HG02840 (cell line): Measurements from ENCODE around the gene TOR3A.
"Not testable (repeated sequence)": the region's sequence is repeated elsewhere in the genome, so short reads cannot be mapped to it uniquely, and the experiment has no call there.

Experiments used
- ATAC-seq: cut with Tn5 transposase; IDR thresholded peaks from one replicate; pipeline ENCODE4 v1.9.1; 2021; ENCODE audit warnings: mild to moderate bottlenecking, moderate library complexity, moderate number of reproducible peaks; ENCODE audit not compliant: unreplicated experiment, low FRiP score

Gene TOR3A

GRCh38 chr1:179104611-179105250 lies 22.9 kb downstream of the TOR3A start:
- no peak for ATAC-seq

GRCh38 chr1:179105393-179105792 lies 23.5 kb downstream of the TOR3A start:
- no peak for ATAC-seq

GRCh38 chr1:179107706-179108629 lies 26.1 kb downstream of the TOR3A start:
- ATAC-seq = no peak

- no peak for ATAC-seq
Measured at GRCh38 chr1:179108644-179109043, 26.8 kb downstream of the TOR3A start.

- ATAC-seq = no peak
Measured at GRCh38 chr1:179115181-179115580, 33.3 kb downstream of the TOR3A start.

- ATAC-seq = no peak
Measured at GRCh38 chr1:179119513-179119912, 37.6 kb downstream of the TOR3A start.

GRCh38 chr1:179120736-179121135 lies 38.9 kb downstream of the TOR3A start:
- no peak for ATAC-seq

GRCh38 chr1:179121159-179121938 lies 39.5 kb downstream of the TOR3A start:
- ATAC-seq = no peak

- no peak for ATAC-seq
Measured at GRCh38 chr1:179124873-179125272, 43.0 kb downstream of the TOR3A start.

GRCh38 chr1:179126338-179127060 lies 44.6 kb downstream of the TOR3A start:
- no peak for ATAC-seq

- ATAC-seq = no peak
Measured at GRCh38 chr1:179127163-179127895, 45.5 kb downstream of the TOR3A start.

- ATAC-seq = no peak
Measured at GRCh38 chr1:179128520-179128919, 46.6 kb downstream of the TOR3A start.

- peak; percentile 98 for ATAC-seq
Measured at GRCh38 chr1:179129702-179130473, 48.0 kb downstream of the TOR3A start.

GRCh38 chr1:179135168-179135567 lies 53.3 kb downstream of the TOR3A start:
- not testable (repeated sequence) for ATAC-seq

- ATAC-seq = not testable (repeated sequence)
Measured at GRCh38 chr1:179135707-179136106, 53.8 kb downstream of the TOR3A start.

GRCh38 chr1:179137617-179138255 lies 55.9 kb downstream of the TOR3A start:
- no peak for ATAC-seq

- ATAC-seq = not testable (repeated sequence)
Measured at GRCh38 chr1:179138755-179139154, 56.9 kb downstream of the TOR3A start.

GRCh38 chr1:179141592-179142251 lies 59.9 kb downstream of the TOR3A start:
- ATAC-seq = no peak
